Activated CD8-positive, alpha-beta memory T cell treated with anti-CD3 and anti-CD28 coated beads for 36 hours (primary cell): ENCODE data around the gene PPP1R27. TPM values are rescaled to one million over a fixed set of nuclear protein-coding genes. Genes with fewer than 3 reads are reported as not detected.

Source experiments
- CTCF ChIA-PET: fragments of 350-600 bp; sonication (Branson Sonifier 250); formaldehyde crosslinking; loops from one replicate; lab custom pipeline; 2021; ENCODE audit warnings: antibody characterized with exemption; lab: Charles Lee
- POLR2A ChIA-PET: fragments of 350-600 bp; sonication (Branson Sonifier 250); formaldehyde crosslinking; loops from one replicate; lab custom pipeline; 2021; ENCODE audit warnings: antibody characterized with exemption; lab: Charles Lee
- total RNA-seq, 2 experiments: library from RNA; stranded (reverse); gene quantifications; one replicate each; pipeline ENCODE4 v1.2.3, GENCODE V29; 2021

Gene PPP1R27
- total RNA-seq, 2 experiments from 2014 or later: not detected

GRCh38 chr17:81832608-81833159, 2.2 kb downstream of the PPP1R27 start:
- CTCF ChIA-PET: interaction anchor here (0.9 to 1.1 kb wide), 2 partner anchors 20 to 28 kb away, joined by 3 to 4 read pairs; partner anchors contain the start of gene P4HB
- POLR2A ChIA-PET: interaction anchor here (0.5 to 2.5 kb wide), 9 partner anchors 10 to 130 kb away, joined by 3 to 20 read pairs (median 4); partner anchors contain the start of genes ARHGDIA, MRPL12 and P4HB

GRCh38 chr17:81831957-81832607, 2.8 kb downstream of the PPP1R27 start:
- POLR2A ChIA-PET: interaction anchor here (0.6 to 2.5 kb wide), 3 partner anchors 29 to 41 kb away, joined by 4 to 20 read pairs (median 12); partner anchors contain the start of genes ARHGDIA and P4HB
- CTCF ChIA-PET: no interaction called here

- POLR2A ChIA-PET: interaction anchor here (2.5 kb wide), 1 partner anchor 39 kb away, joined by 20 read pairs; the partner anchor contains the start of gene ARHGDIA
- CTCF ChIA-PET: no interaction called here
Observed at GRCh38 chr17:81831563-81831956, 3.3 kb downstream of the PPP1R27 start.

- CTCF ChIA-PET: no interaction called here
- POLR2A ChIA-PET: no interaction called here
Observed at GRCh38 chr17:81829858-81830257, 5.0 kb downstream of the PPP1R27 start.

GRCh38 chr17:81828656-81829055, 6.2 kb downstream of the PPP1R27 start:
- CTCF ChIA-PET: interaction anchor here (0.9 kb wide), 2 partner anchors 30 to 93 kb away, joined by 3 to 4 read pairs; no protein-coding TSS in a partner anchor
- POLR2A ChIA-PET: no interaction called here

GRCh38 chr17:81825841-81826466, 8.9 kb downstream of the PPP1R27 start:
- ChIA-PET CTCF (interaction anchor here (0.7 to 0.8 kb wide), 2 partner anchors 14 to 184 kb away, joined by 3 to 5 read pairs; no protein-coding TSS in a partner anchor), POLR2A (interaction anchor here (0.7 kb wide), 1 partner anchor 153 kb away, joined by 8 read pairs; no protein-coding TSS in a partner anchor)

GRCh38 chr17:81824595-81824994, 10.3 kb downstream of the PPP1R27 start:
- CTCF ChIA-PET: interaction anchor here (0.9 kb wide), 1 partner anchor 123 kb away, joined by 3 read pairs; no protein-coding TSS in a partner anchor

GRCh38 chr17:81823820-81824550, 10.9 kb downstream of the PPP1R27 start:
- ChIA-PET POLR2A (no interaction called here), CTCF (no interaction called here)

More at GRCh38 chr17:81824595-81824994, 10.3 kb downstream of the PPP1R27 start:
- POLR2A ChIA-PET: no interaction called here

- ChIA-PET CTCF (no interaction called here), POLR2A (no interaction called here)
Observed at GRCh38 chr17:81822996-81823819, 11.6 kb downstream of the PPP1R27 start.

GRCh38 chr17:81822312-81822637, 12.6 kb downstream of the PPP1R27 start:
- CTCF ChIA-PET: interaction anchor here (0.5 kb wide), 1 partner anchor 97 kb away, joined by 4 read pairs; no protein-coding TSS in a partner anchor
- POLR2A ChIA-PET: no interaction called here

GRCh38 chr17:81821603-81822311, 13.1 kb downstream of the PPP1R27 start:
- CTCF ChIA-PET: interaction anchor here (0.5 kb wide), 1 partner anchor 97 kb away, joined by 4 read pairs; no protein-coding TSS in a partner anchor
- POLR2A ChIA-PET: no interaction called here

- ChIA-PET POLR2A (no interaction called here), CTCF (no interaction called here)
Observed at GRCh38 chr17:81821147-81821546, 13.7 kb downstream of the PPP1R27 start.

GRCh38 chr17:81819708-81820107, 15.1 kb downstream of the PPP1R27 start:
- POLR2A ChIA-PET: no interaction called here
- CTCF ChIA-PET: no interaction called here

- CTCF ChIA-PET: no interaction called here
- POLR2A ChIA-PET: no interaction called here
Observed at GRCh38 chr17:81817758-81818147, 17.1 kb downstream of the PPP1R27 start.

GRCh38 chr17:81815646-81815986, 19.2 kb downstream of the PPP1R27 start:
- ChIA-PET CTCF (interaction anchor here (0.6 kb wide), 1 partner anchor 35 kb away, joined by 3 read pairs; no protein-coding TSS in a partner anchor), POLR2A (no interaction called here)

- POLR2A ChIA-PET: no interaction called here
- CTCF ChIA-PET: interaction anchor here (0.6 kb wide), 1 partner anchor 35 kb away, joined by 3 read pairs; no protein-coding TSS in a partner anchor
Observed at GRCh38 chr17:81814748-81815645, 19.9 kb downstream of the PPP1R27 start.
